Endodermal cell (in vitro differentiated cells): ENCODE data around the gene ELFN1. TPM values are rescaled to one million over a fixed set of nuclear protein-coding genes. Genes with fewer than 3 reads are reported as not detected.

Source experiments
- DNase-seq: peaks from one replicate; pipeline ENCODE4 v3.0.0-alpha.2; 2017
- H3K27ac ChIP-seq: 2 replicates; pipeline ENCODE4 v1.5.1; 2013; ENCODE audit warnings: mild to moderate bottlenecking, low read depth, low read length, moderate library complexity
- H3K27me3 ChIP-seq: 2 replicates; pipeline ENCODE4 v1.6.1; 2013; ENCODE audit warnings: mild to moderate bottlenecking, low read length, moderate library complexity; ENCODE audit not compliant: insufficient read depth, control insufficient read depth, poor library complexity, severe bottlenecking
- H3K36me3 ChIP-seq: 2 replicates; pipeline ENCODE4 v1.7.0; 2013; ENCODE audit warnings: mild to moderate bottlenecking, low read length, moderate library complexity; ENCODE audit not compliant: control insufficient read depth, insufficient read depth
- H3K4me1 ChIP-seq: one replicate; pipeline ENCODE4 v1.7.0; 2013; ENCODE audit warnings: low read length; ENCODE audit not compliant: control insufficient read depth, insufficient read depth
- H3K4me3 ChIP-seq: 2 replicates; pipeline ENCODE4 v1.5.1; 2013; ENCODE audit warnings: mild to moderate bottlenecking, low read length, moderate library complexity
- H3K9ac ChIP-seq: 2 replicates; pipeline ENCODE4 v1.6.1; 2013; ENCODE audit warnings: mild to moderate bottlenecking, low read length, moderate library complexity; ENCODE audit not compliant: poor library complexity, severe bottlenecking; ENCODE audit errors: extremely low read depth
- H3K9me3 ChIP-seq: 2 replicates; pipeline ENCODE4 v1.6.1; 2013; ENCODE audit warnings: mild to moderate bottlenecking, low read length, moderate library complexity; ENCODE audit not compliant: control insufficient read depth
- H3K27ac Mint-ChIP-seq: 2 replicates; pipeline ENCODE4 v1.8.0; 2020; ENCODE audit warnings: mixed read lengths
- H3K27me3 Mint-ChIP-seq: 2 replicates; pipeline ENCODE4 v1.8.0; 2021; ENCODE audit warnings: mild to moderate bottlenecking, mixed read lengths; ENCODE audit not compliant: insufficient read depth
- H3K36me3 Mint-ChIP-seq: 2 replicates; pipeline ENCODE4 v1.8.0; 2020; ENCODE audit warnings: low read depth, mixed read lengths
- H3K4me1 Mint-ChIP-seq: 2 replicates; pipeline ENCODE4 v1.8.0; 2020; ENCODE audit warnings: mixed read lengths
- H3K4me3 Mint-ChIP-seq: 2 replicates; pipeline ENCODE4 v1.8.0; 2020; ENCODE audit warnings: mild to moderate bottlenecking, moderate library complexity, mixed read lengths
- H3K9me3 Mint-ChIP-seq: 2 replicates; pipeline ENCODE4 v1.8.0; 2020; ENCODE audit warnings: mild to moderate bottlenecking, mixed read lengths
- WGBS, 2 experiments: methylation state at CpG; one replicate each; pipeline versions ENCODE4 v1.1.5 to v1.1.7; 2013; ENCODE audit warnings: missing lambda C conversion rate in 2 of 2, mixed read lengths in 1 of 2; ENCODE audit not compliant: insufficient coverage in 1 of 2, insufficient read length in 1 of 2; 5-methylcytosine and 5-hydroxymethylcytosine counted together
- total RNA-seq, 2 donors: library from RNA; stranded (reverse); fragmentation: NEBNext Ultra II Directional in 1 of 2; extraction: Animal tissue kit (Norgen Biotek cat#: 25700) in 1 of 2; gene quantifications; 2 replicates in 1 of 2; 3 replicates in 1 of 2; pipeline ENCODE4 v1.2.1, GENCODE V29; 2021
- TF ChIP-seq, protein P1 (sequence below): fragments of 200-600 bp; sonication (generic); conservative IDR thresholded peaks from 2 replicates; pipeline ENCODE4 v1.5.0; 2021; ENCODE audit warnings: antibody characterized with exemption, mild to moderate bottlenecking

ELFN1 gene
- total RNA-seq, 2 donors from 2014 or later, result 2.1 to 5.0 TPM

DNA sequence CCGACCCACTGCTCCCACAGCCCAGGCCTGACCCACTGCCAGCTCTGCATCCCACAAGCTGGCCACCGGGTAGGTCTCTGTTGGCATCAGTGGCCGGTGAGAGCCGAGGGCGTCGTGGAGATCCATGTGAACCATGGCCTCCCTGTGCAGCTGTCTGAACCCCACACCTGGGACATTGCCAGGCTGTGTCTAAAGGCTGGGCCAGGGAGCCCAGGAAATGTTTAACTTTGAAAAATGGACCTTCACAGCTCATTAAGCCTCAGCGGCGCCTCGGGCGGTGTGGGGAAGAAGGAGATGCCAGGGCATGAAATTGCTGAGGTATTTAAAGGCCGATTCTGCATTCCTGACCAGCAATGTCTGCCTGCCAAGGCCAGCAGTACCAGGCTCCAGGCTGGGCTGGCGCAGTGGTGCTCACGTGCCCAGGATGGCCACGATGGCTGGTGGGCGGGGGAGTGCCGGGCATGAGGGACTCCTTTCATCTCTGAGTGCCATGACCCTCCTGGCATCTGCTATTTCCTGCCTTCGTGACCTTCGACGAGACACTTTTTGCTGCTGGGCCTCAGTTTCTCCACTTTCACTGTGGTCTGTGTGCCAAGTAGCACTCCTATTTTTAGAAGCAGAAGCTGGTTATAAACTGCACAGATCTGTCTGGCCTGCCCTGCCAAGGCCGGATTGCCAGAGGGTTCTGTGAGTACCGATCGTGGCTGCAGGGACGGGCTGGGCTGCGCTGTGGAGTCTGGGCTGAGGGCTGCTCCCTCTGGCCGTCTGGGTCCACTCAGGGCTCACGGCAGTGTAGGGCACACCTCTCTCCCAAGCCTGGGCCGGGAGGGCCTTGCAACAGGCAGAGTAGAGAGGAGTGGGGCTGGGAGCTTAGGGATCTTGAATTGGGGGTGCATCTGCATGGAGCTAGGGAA is 21.8 kb downstream of the ELFN1 start:
- no peaks in the 10 kb centered on the region for H3K27me3 ChIP-seq
- Mint-ChIP-seq H3K27me3 (no peaks in the 10 kb centered on the region), H3K4me3 (no peak overlapping the region), H3K36me3 (peaks cover 3% of the 10 kb centered on the region), H3K9me3 (peaks cover 3% of the 10 kb centered on the region), H3K27ac (no peak overlapping the region), H3K4me1 (no peaks in the 10 kb centered on the region)
- peak; percentile 38 for DNase-seq
- no peak overlapping the region for H3K9ac ChIP-seq
- 94 to 95% methylated on average over 23 to 27 of the region's 27 CpGs for WGBS, 2 experiments
- no peak overlapping the region for H3K4me3 ChIP-seq
- H3K36me3 ChIP-seq, result no peaks in the 10 kb centered on the region
- TF ChIP-seq, protein P1, sequence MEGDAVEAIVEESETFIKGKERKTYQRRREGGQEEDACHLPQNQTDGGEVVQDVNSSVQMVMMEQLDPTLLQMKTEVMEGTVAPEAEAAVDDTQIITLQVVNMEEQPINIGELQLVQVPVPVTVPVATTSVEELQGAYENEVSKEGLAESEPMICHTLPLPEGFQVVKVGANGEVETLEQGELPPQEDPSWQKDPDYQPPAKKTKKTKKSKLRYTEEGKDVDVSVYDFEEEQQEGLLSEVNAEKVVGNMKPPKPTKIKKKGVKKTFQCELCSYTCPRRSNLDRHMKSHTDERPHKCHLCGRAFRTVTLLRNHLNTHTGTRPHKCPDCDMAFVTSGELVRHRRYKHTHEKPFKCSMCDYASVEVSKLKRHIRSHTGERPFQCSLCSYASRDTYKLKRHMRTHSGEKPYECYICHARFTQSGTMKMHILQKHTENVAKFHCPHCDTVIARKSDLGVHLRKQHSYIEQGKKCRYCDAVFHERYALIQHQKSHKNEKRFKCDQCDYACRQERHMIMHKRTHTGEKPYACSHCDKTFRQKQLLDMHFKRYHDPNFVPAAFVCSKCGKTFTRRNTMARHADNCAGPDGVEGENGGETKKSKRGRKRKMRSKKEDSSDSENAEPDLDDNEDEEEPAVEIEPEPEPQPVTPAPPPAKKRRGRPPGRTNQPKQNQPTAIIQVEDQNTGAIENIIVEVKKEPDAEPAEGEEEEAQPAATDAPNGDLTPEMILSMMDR, result no peak
- no peak overlapping the region for H3K27ac ChIP-seq
- peaks cover 4% of the 10 kb centered on the region for H3K9me3 ChIP-seq
- no peaks in the 10 kb centered on the region for H3K4me1 ChIP-seq

DNA sequence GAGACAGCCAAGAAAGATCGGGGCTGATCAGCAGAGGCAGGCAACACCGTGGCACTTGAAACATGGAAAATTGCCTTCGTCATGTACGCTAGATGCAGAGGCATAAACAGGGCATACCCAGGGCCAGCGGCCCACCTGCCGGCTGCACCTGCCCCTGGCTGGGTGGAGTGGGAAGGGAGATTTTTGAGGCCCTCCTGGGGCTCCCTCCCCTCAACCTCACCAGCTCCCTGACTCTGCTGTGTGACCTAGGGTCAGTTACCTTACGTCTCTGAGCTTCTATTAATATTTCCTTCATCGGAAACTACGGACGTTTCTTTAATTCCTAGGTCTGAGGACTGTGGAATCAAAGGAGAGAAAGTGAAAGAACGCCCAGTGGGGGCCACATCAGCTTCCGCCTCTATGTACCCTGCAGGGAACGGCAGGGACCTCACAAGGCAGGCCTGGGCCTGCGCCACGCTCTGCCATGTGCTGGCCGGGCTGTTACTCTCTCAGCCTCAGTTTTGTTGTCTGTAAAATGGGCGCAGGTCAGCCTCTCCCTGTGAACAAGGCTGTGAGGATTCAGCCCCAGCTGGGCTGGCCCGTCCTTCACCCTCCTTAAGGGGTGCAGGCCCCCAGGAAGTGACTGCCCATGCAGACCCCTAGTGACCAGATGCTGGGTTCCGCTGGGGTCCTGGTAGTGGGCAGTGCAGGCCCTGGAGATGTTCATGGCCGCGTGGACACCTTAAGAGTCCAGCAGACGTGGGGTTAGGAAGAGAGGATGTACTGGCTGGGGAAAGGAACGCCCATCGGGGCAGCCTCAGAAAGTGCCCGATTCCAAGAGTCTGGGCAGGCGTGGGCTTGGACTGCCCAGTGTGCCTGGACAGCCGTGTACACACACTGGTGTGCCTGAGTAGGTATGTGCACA is 22.7 kb downstream of the ELFN1 start:
- no peaks in the 10 kb centered on the region for H3K4me1 ChIP-seq
- WGBS, 2 experiments, result 94 to 95% methylated on average over 18 to 27 of the region's 27 CpGs
- H3K9ac ChIP-seq, result no peak overlapping the region
- no peak overlapping the region for H3K4me3 ChIP-seq
- no peak overlapping the region for H3K4me3 Mint-ChIP-seq
- TF ChIP-seq, protein P1, result no peak
- no peaks in the 10 kb centered on the region for H3K36me3 ChIP-seq
- H3K27ac ChIP-seq, result no peak overlapping the region
- H3K27ac Mint-ChIP-seq, result no peak overlapping the region
- no peaks in the 10 kb centered on the region for H3K27me3 Mint-ChIP-seq
- H3K27me3 ChIP-seq, result no peaks in the 10 kb centered on the region
- peaks cover 3% of the 10 kb centered on the region for H3K36me3 Mint-ChIP-seq
- no peaks in the 10 kb centered on the region for H3K4me1 Mint-ChIP-seq
- H3K9me3 Mint-ChIP-seq, result peaks cover 3% of the 10 kb centered on the region
- no peak for DNase-seq
- peaks cover 4% of the 10 kb centered on the region for H3K9me3 ChIP-seq

DNA sequence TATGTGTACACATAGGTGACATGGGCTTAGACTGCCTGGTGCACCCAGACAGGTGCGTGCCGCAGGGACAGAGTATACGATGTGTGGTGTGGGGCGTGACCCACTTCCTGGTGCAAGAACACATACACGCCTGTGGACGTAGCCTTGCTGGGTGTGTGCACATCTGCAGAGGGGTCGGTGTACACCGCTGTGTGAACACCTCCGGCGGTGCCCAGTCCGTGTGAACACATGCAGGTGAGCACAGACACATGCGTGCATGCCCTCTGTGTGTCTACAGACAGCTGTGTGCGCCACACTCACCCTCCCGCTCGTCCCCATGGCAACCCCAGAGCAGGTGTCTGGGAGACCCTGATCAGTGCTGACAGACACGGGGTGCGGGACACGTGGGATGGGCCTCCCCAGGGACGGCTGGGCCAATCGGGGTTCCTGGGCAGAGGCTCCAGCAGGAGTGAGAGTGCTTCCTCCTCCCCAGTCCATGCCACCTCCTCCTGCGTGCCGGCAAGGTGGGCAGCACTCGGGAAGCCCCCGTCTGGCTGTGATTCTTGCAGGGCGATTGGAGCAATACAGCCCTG is 23.4 kb downstream of the ELFN1 start:
- Histone ChIP-seq H3K4me1 (no peaks in the 10 kb centered on the region), H3K27ac (peak overlapping the region; percentile 68), H3K9me3 (peaks cover 3% of the 10 kb centered on the region), H3K27me3 (no peaks in the 10 kb centered on the region), H3K4me3 (no peak overlapping the region), H3K36me3 (no peaks in the 10 kb centered on the region), H3K9ac (no peak overlapping the region)
- H3K9me3 Mint-ChIP-seq, result peaks cover 3% of the 10 kb centered on the region
- H3K4me1 Mint-ChIP-seq, result peaks cover 1% of the 10 kb centered on the region
- 82 to 91% methylated on average over 13 to 25 of the region's 25 CpGs for WGBS, 2 experiments
- H3K36me3 Mint-ChIP-seq, result peaks cover 3% of the 10 kb centered on the region
- no peaks in the 10 kb centered on the region for H3K27me3 Mint-ChIP-seq
- H3K4me3 Mint-ChIP-seq, result no peak overlapping the region
- DNase-seq, result peak; percentile 54
- no peak overlapping the region for H3K27ac Mint-ChIP-seq
- TF ChIP-seq, protein P1, result no peak
